ENCODE data around the gene B9D2. TPM values are rescaled to one million over a fixed set of nuclear protein-coding genes. Genes with fewer than 3 reads are reported as not detected.

B9D2 gene
- total and polyA plus RNA-seq, 2 of the 4 experiments (the other 2 are of a cell fraction), result 6.1 to 9.7 TPM

DNA sequence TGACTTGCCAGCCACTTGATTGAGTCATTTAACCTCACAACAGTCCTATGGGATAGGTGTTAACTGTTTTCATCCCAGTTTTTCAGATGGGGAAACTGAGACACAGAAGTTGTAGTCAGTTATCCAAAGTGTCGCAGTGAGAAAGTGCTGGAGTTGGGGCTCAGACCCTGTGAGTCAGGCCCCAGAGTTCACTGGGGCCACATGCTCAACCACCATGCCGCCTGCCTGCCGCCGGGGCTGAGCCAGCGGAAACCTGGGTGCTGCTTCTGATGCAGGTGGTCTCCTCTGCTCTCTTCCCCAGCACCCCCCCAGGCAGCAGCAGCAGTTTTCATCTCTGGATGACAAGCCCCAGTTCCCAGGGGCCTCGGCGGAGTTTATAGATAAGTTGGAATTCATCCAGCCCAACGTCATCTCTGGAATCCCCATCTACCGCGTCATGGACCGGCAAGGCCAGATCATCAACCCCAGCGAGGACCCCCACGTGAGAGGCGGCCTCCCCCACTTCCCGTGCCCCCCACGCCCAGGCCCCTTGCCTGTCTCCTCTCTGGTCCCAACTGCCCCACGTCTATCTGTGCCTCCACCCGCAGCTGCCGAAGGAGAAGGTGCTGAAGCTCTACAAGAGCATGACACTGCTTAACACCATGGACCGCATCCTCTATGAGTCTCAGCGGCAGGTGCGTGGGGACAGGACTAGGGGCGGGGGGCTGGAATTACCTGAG lies 46.5 kb upstream of the B9D2 start:
- ChIA-PET POLR2A (ENCODE audit: unreplicated experiment) (no interaction called here), CTCF (no interaction called here)
- dilution Hi-C loops (cut with HindIII; ENCODE audit: low sequenced_read_pairs, unreplicated experiment) (no loop called here), intact Hi-C loops (cut with micrococcal nuclease) (no loop called here), in situ Hi-C loops (cut with MboI; ENCODE audit: low sequenced_read_pairs) (no loop called here)
- Histone ChIP-seq H3K27me3 (ENCODE audit: control insufficient read depth, insufficient read depth, low read length) (no peaks in the 10 kb centered on the region), H3K27ac (ENCODE audit: insufficient read depth, low read length) (no peak overlapping the region), H3K56ac (ENCODE audit: extremely low read depth, insufficient read depth, low read length) (no peak overlapping the region), H2AK9ac (replicated peaks; ENCODE audit: low read depth, low read length, poor library complexity) (no peak overlapping the region), H2BK120ac (ENCODE audit: low read depth, low read length) (no peak overlapping the region), H4K20me1 (ENCODE audit: insufficient read depth, low read length) (no peaks in the 10 kb centered on the region), H3K9ac (ENCODE audit: low read depth, low read length) (no peak overlapping the region), H3K9me1 (ENCODE audit: insufficient read depth, low read length) (no peaks in the 10 kb centered on the region; the same call in 1 of the 2 replicates), H2BK5ac (ENCODE audit: low read depth, low read length, poor library complexity, severe bottlenecking) (no peak overlapping the region), H3K4me1 (ENCODE audit: control insufficient read depth, insufficient read depth, low read length) (peaks cover 4% of the 10 kb centered on the region), H2BK20ac (ENCODE audit: low read depth, low read length) (no peak overlapping the region), H4K91ac (ENCODE audit: insufficient read depth, low read depth, low read length) (no peak overlapping the region), H3K36me3 (ENCODE audit: control insufficient read depth, insufficient read depth, low read length) (peaks cover 35% of the 10 kb centered on the region), H2AK5ac (ENCODE audit: low read depth, low read length) (no peak overlapping the region), H3K4me2 (ENCODE audit: low read depth, low read length) (no peak overlapping the region), H3K79me1 (ENCODE audit: low read depth in 1 of 2, low read length in 2 of 2) (peaks cover 0 to 4% of the 10 kb centered on the region in 2 experiments; a peak in 3 of 4 replicates), H3K4ac (ENCODE audit: low read depth, low read length) (no peak overlapping the region), H4K5ac (ENCODE audit: low read depth, low read length) (no peak overlapping the region), H3K9me3 (ENCODE audit: control insufficient read depth, insufficient read depth, low read length) (no peaks in the 10 kb centered on the region), H3K4me3 (ENCODE audit: insufficient read depth, low read depth, low read length) (no peak overlapping the region), H3K23ac (ENCODE audit: low read depth, low read length) (no peak overlapping the region), H3K18ac (ENCODE audit: low read depth, low read length) (no peak overlapping the region), H3K14ac (replicated peaks; ENCODE audit: low read depth, low read length) (no peak overlapping the region), H2BK15ac (ENCODE audit: low read depth, low read length) (no peak overlapping the region), H2AFZ (replicated peaks; ENCODE audit: low read length, poor library complexity) (no peak overlapping the region), H4K8ac (ENCODE audit: low read depth in 2 of 2, low read length in 2 of 2) (no peak overlapping the region)
- ATAC-seq (ENCODE audit: low read depth) (no peak), DNase-seq (no peak)
- TF ChIP-seq MAZ (IDR thresholded peaks at IDR 0.05; ENCODE audit: borderline replicate concordance, low read depth, low read length) (no peak), BHLHE40 (IDR thresholded peaks at IDR 0.05; ENCODE audit: low read depth, low read length) (no peak), RFX5 (IDR thresholded peaks at IDR 0.05; ENCODE audit: low read depth, low read length) (no peak), FOS (IDR thresholded peaks at IDR 0.05; ENCODE audit: low read depth, low read length) (no peak), NFE2L2 (IDR thresholded peaks at IDR 0.05; ENCODE audit: low read depth, low read length) (no peak), SMC3 (IDR thresholded peaks at IDR 0.05; ENCODE audit: low read depth, low read length) (no peak), RCOR1 (IDR thresholded peaks at IDR 0.05; ENCODE audit: insufficient replicate concordance, low read length) (no peak), MAFK (IDR thresholded peaks at IDR 0.05; ENCODE audit: low read depth, low read length) (no peak), RAD21 (IDR thresholded peaks at IDR 0.05; ENCODE audit: low read length) (no peak), CEBPB (IDR thresholded peaks at IDR 0.05; ENCODE audit: low read depth, low read length) (no peak), CHD1 (IDR thresholded peaks at IDR 0.05; ENCODE audit: low read depth, low read length) (no peak), POLR2A (IDR thresholded peaks at IDR 0.05; ENCODE audit: low read depth, low read length) (no peak), ELK1 (IDR thresholded peaks at IDR 0.05; ENCODE audit: borderline replicate concordance, low read depth, low read length) (no peak), MXI1 (IDR thresholded peaks at IDR 0.05; ENCODE audit: borderline replicate concordance, low read depth, low read length) (no peak), CTCF (conservative IDR thresholded peaks at IDR 0.05; ENCODE audit: low read depth, low read length) (no peak)
- TF ChIP-seq, protein P1, sequence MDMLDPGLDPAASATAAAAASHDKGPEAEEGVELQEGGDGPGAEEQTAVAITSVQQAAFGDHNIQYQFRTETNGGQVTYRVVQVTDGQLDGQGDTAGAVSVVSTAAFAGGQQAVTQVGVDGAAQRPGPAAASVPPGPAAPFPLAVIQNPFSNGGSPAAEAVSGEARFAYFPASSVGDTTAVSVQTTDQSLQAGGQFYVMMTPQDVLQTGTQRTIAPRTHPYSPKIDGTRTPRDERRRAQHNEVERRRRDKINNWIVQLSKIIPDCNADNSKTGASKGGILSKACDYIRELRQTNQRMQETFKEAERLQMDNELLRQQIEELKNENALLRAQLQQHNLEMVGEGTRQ (IDR thresholded peaks at IDR 0.05; ENCODE audit: low read depth, low read length), result no peak
- BruUV-seq (replicated peaks), result no TSS peak
- WGBS, 2 experiments (ENCODE audit: extremely low coverage in 2 of 2, insufficient read length in 1 of 2), result 90% methylated on average over 4 of the region's 23 CpGs; no CpG with 5 or more reads in 1 of the 2 experiments

Measured in IMR-90 (cell line).